B cell (primary cell): ENCODE results near the gene GNE.

Experiments
- EZH2 ChIP-seq: IDR thresholded peaks from 2 replicates; pipeline ENCODE4 v1.6.1; 2012; ENCODE audit warnings: borderline replicate concordance, low read depth, mild to moderate bottlenecking, moderate library complexity, low read length; ENCODE audit not compliant: insufficient read depth, poor library complexity, severe bottlenecking
- TF ChIP-seq, protein P1 (sequence below): fragments of 200-600 bp; IDR thresholded peaks from one replicate; pipeline ENCODE4 v1.8.0; 2022; ENCODE audit warnings: antibody characterized with exemption, mild to moderate bottlenecking

DNA sequence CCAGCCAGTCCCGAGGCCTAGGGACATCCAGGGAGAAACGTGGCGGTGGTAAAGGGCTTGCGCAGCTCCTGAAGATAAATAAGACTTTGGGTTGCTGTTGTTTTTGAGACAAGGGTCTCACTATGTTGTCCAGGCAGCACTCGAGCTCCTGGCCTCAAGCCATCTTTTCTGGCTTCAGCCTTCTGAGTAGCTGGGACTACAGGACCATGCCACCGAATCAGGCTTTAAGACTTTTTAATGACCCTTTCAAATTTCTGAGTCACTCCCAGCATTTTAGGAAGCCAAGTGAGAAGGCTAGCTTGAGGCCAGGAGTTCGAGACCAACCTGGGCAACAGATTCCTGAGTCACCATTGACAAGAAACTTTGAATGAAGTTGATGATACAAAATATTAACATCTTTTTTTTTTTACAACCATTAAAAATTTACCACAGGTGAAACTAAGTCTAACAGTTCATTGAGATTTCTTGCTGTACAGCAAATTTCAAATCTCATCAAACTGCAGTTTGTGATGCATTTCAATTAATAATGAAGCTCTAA is 817 bp upstream of the GNE start:
- TF ChIP-seq, protein P1, sequence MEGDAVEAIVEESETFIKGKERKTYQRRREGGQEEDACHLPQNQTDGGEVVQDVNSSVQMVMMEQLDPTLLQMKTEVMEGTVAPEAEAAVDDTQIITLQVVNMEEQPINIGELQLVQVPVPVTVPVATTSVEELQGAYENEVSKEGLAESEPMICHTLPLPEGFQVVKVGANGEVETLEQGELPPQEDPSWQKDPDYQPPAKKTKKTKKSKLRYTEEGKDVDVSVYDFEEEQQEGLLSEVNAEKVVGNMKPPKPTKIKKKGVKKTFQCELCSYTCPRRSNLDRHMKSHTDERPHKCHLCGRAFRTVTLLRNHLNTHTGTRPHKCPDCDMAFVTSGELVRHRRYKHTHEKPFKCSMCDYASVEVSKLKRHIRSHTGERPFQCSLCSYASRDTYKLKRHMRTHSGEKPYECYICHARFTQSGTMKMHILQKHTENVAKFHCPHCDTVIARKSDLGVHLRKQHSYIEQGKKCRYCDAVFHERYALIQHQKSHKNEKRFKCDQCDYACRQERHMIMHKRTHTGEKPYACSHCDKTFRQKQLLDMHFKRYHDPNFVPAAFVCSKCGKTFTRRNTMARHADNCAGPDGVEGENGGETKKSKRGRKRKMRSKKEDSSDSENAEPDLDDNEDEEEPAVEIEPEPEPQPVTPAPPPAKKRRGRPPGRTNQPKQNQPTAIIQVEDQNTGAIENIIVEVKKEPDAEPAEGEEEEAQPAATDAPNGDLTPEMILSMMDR = no peak
- TF ChIP-seq EZH2 = no peak
